SKM-1 (cell line): ENCODE data around the gene RUFY3.
A peak's percentile ranks its signal among the peaks of the same experiment; 100 is the strongest.

ENCODE experiments used
- DNase-seq: peaks from one replicate; lab custom pipeline; 2025; ENCODE audit not compliant: unreplicated experiment; lab: John Stamatoyannopoulos, UW

The RUFY3 gene

DNA sequence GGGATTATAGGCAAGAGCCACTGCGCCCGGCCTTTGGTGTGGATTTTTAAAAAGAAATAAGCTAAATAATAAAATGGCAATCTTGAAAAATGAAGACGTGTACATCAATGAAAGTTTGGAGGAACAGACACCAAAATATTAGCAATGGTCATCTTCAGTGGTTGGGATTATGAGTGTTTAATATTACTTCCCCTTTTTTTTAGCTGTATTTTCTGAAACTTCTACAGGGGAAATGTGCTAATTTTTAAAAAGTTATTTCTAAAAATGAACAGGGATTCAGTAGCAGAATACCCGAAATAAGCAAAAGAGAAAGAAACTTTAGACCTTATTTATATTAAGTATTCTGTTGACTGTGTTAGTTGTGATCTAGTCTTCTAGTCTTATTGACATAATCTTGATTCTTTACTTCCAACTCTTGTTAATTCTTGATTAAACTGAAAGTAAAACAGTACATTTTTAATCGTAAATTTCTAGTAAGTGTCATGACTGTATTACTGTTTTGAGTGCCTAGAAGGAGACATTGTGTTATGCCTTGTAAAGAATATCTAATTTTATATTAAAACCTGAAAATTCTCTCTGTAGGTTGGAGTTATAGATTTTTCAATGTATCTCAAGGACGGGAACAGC lies 51.3 kb downstream of the RUFY3 start:
- DNase-seq, result no peak

- DNase-seq, result no peak
These were observed 57.2 kb downstream of the RUFY3 start for GRCh38 chr4:70778888-70779422.

GRCh38 chr4:70783096-70783495 lies 61.3 kb downstream of the RUFY3 start:
- DNase-seq, result no peak

- no peak for DNase-seq
These were observed 65.7 kb downstream of the RUFY3 start for GRCh38 chr4:70787496-70787895.

GRCh38 chr4:70788733-70789132 lies 67.0 kb downstream of the RUFY3 start:
- DNase-seq, result no peak

DNA sequence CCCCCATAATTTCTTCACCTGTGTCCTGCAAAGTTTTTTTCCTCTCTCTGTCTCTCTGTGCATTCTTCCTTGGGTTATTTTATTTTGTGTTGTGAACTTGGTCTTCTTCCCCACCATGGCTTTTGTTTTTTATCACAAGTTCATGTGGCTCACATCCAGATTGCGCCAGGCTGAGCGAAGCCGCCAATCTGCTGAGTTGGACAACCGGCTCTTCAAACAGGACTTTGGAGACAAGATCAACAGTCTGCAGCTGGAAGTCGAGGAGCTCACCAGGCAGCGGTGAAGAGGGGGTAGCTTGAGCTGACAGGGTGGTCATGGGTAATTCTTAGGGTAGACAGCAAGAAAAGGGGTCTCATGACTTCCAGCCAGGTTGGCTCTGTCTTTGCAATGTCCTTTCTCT lies 71.9 kb downstream of the RUFY3 start:
- no peak for DNase-seq

DNA sequence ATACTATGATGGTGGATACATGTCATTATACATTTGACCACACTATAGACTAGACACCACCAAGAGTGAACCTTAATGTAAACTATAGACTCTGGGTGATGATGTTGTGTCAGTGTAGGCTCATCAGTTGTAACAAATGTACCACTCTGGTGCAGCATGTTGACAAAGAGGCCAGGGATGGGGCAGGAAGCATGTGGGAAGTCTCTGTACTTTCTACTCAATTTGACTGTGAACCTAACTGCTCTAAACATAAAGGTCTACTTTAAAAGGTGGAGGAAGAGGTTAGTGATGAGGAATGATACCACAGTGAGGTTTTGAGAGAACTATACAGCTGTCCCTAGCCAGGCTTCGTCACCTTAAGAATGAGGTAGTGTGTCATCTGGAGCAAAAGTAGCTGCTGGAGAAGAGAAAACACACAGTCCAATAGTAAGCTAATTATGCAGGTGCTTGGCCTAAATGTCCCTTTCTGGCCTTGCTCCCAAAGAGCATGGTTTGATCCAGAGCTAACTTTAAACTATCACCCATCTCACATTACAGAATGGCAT lies 79.6 kb downstream of the RUFY3 start:
- no peak for DNase-seq

- DNase-seq, result no peak
These were observed 81.3 kb downstream of the RUFY3 start for GRCh38 chr4:70802928-70803580.

- DNase-seq, result peak; percentile 9
These were observed 86.4 kb downstream of the RUFY3 start for GRCh38 chr4:70808151-70808550.

DNA sequence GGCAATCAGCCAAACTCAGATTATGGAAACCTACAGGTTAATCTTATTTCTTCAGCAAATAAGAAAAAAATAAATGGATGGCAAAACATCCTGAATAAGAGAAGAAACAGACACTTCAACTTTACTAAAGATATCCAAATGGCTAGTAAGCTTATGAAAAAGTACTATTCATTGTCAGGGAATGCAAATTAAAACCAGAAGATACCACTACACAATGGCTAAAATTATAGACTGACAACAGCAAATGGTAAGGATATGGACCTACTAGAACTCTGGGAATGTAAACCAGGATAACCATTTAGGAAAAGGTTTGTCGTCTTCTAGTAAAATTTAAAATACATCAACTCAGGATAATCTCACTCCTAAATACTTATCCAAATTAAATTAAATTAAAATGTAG lies 93.6 kb downstream of the RUFY3 start:
- DNase-seq, result no peak

DNA sequence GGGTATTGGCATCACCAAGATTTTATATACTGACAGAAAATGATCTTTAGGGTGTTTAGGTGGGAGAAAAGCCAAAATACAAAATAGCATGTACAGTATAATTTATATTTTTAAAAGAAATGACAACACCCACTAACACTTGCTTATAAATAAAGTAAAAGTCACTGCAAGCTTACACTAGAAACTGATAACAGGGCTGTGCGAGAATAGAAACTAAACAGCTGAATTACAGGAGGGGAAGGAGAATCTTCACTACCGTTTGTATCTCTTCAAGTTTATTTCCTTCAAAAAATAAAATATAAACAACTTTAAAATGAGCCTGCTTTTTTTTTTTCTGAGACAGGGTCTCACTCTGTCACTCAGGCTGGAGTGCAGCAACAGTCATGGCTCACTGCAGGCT lies 95.1 kb downstream of the RUFY3 start:
- DNase-seq, result no peak

- no peak for DNase-seq
These were observed 96.5 kb downstream of the RUFY3 start for GRCh38 chr4:70818173-70818855.

- DNase-seq, result no peak
These were observed 97.2 kb downstream of the RUFY3 start for GRCh38 chr4:70818921-70819320.

- DNase-seq, result no peak
These were observed 107.3 kb downstream of the RUFY3 start for GRCh38 chr4:70829015-70829414.

GRCh38 chr4:70829492-70829891 lies 107.7 kb downstream of the RUFY3 start:
- no peak for DNase-seq

DNA sequence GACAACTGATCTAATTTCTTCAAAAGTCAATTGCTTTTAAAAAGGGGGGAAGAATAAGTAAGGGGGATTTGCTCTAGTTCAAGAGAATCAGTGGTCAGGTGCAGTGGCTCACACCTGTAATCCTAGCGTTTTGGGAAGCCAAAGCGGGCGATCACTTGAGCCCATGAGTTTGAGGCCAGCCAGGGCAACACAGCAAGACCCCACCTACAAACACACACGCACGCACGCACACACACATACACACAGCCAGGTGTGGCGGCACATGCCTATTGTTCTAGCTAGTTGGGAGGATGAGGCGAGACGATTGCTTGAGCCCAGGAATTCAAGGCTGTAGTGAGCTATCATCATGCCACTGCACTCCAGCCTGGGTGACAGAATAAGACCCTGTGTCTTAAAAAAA lies 108.3 kb downstream of the RUFY3 start:
- DNase-seq, result no peak

DNA sequence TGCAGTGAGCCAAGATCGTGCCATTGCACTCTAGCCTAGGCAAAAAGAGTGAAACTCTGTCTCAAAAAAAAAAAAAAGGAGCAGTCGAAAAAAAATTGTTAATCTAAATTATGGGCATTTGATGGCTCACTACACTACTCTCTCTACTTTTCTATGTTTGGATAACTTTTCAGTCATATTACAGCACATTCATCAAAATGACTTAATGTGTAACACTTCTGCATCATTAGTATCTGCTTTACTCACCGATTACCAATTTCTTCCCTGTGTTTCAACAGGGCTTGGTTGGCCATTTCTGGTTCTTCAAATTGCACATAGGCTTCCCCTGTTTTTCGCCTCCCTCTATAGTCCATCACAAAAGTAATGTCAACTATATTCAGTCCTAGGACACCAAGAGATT lies 109.5 kb downstream of the RUFY3 start:
- no peak for DNase-seq

DNA sequence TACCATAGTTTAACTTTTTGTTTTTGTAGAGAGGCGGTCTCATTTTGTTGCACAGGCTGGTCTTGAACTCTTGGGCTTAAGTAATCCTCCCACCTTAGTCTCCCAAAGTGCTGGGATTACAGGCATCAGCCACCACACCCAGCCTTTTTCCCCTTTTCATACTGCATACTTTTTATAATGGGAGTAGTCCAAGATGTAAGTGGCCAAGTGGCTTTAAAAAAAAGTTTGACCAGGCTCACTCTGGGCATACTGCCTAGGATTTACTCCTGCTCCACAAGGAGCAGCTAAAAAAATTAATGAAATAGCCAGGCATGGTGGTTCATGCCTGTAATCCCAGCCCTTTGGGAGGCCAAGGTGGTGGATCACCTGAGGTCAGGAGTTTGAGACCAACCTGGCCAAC lies 111.9 kb downstream of the RUFY3 start:
- DNase-seq, result no peak

DNA sequence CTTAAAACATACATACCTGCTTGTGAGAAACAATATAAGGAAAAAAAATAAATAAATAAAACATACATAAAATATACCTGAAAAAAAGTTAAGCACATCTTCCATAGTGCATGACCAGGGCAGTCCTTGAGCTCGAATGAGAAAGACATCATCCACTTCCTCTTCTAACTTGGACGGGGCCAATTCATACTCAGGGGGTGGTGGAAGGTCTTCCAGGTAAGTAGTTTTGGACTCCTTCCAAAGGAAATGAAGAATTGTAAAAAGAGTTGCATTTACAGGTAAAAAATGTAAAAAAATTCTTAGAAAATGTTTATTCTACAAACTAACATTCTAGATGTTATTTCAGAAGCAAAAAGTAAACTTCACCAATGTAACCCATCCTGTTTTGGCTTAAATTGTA lies 114.3 kb downstream of the RUFY3 start:
- no peak for DNase-seq

DNA sequence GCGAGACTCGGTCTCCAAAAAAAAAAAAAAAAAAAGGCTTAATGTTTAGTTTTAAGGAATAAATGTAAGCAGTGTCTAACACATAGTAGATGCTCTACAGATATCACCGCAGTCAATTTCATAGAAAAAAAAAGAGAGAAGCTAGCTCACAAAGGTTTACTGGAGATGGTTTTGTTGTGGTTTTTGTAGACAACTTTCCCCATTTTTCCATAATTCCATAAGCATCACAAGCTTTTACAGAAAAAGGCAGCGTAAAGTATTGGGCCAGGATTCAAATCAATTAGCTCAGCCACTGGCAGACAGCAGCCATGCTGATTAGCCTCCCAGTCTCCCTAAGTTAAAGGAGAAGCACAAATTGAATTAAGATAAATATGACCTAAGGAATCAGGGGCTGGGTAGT lies 116.4 kb downstream of the RUFY3 start:
- no peak for DNase-seq

DNA sequence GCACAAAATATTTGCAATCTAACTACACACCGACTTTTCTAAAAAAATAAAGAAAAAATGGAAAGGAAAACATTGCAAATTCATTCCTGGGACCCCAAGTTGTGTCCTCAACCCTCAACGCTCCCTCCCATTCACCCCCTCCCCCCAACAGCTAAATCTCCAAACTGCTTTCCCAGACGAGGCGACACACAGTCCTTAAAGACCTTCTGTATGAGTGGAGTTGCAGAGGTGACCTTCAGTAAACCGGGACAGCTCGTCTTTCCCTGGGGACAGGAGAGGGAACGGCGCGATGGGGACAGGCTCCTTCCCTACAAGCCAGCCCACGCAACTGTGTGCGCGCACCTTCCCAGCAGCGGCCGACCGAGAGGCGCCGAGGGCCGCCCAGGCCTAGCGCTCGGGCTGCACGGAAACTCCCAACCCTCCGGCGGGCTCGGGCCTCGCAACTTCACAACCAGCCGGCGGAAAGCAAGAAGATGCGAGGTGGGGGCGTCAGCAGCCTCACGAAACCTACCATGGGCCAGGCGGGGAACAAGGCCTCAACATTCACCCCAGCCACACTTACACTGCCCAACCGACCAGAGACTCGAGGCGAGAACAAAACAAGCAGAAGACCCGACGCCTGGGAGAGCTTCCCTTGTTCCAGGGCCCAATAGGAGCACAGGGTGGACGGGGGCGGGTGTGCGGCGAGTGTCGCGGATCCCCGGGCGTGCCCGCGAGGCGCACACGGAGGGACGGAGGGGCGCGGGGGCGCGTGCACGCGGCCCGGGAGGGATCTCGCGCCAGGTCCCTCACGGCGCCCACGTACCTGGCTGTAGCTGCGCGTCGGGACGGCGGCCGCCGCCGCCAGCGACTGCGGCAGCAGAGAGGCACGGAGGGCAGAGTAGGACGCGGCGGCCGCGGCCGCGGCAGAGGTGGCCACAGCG lies 117.2 kb downstream of the RUFY3 start:
- DNase-seq, result peak; percentile 38
